Neural progenitor cell (in vitro differentiated cells): Measurements from ENCODE around the gene SERTM1. TPM values are rescaled to one million over a fixed set of nuclear protein-coding genes. Genes with fewer than 3 reads are reported as not detected.

Experiments used
- DNase-seq: peaks from one replicate; pipeline ENCODE4 v3.0.0-alpha.2; 2016; ENCODE audit warnings: low spot score
- H2AFZ ChIP-seq: fragments of 200-600 bp; sonication (generic); replicated peaks from 2 replicates; pipeline ENCODE4 v1.6.1; 2016; ENCODE audit warnings: antibody characterized with exemption
- H3F3A ChIP-seq: fragments of 200-600 bp; sonication (generic); 2 replicates; pipeline ENCODE4 v1.6.1; 2016; ENCODE audit warnings: antibody characterized with exemption, low read depth
- H3K27ac ChIP-seq: fragments of 200-600 bp; sonication (generic); 2 replicates; pipeline ENCODE4 v1.5.1; 2016; ENCODE audit warnings: mild to moderate bottlenecking
- H3K27me3 ChIP-seq: fragments of 200-600 bp; sonication (generic); 2 replicates; pipeline ENCODE4 v1.6.1; 2016; ENCODE audit warnings: mild to moderate bottlenecking, moderate library complexity
- H3K36me3 ChIP-seq: fragments of 200-600 bp; sonication (generic); 2 replicates; pipeline ENCODE4 v1.5.1; 2016
- H3K4me1 ChIP-seq: fragments of 200-600 bp; sonication (generic); 2 replicates; pipeline ENCODE4 v1.6.1; 2016; ENCODE audit warnings: mixed run types
- H3K4me2 ChIP-seq: fragments of 200-600 bp; sonication (generic); 2 replicates; pipeline ENCODE4 v1.6.1; 2016
- H3K4me3 ChIP-seq: fragments of 200-600 bp; sonication (generic); 2 replicates; pipeline ENCODE4 v1.5.1; 2016
- H3K79me2 ChIP-seq: fragments of 200-600 bp; sonication (generic); 2 replicates; pipeline ENCODE4 v1.6.1; 2016; ENCODE audit warnings: low read depth
- H3K9ac ChIP-seq: fragments of 200-600 bp; sonication (generic); 2 replicates; pipeline ENCODE4 v1.6.1; 2016
- H3K9me3 ChIP-seq: fragments of 200-600 bp; sonication (generic); 2 replicates; pipeline ENCODE4 v1.5.1; 2016; ENCODE audit warnings: low read depth
- H4K20me1 ChIP-seq: fragments of 200-600 bp; sonication (generic); 2 replicates; pipeline ENCODE4 v1.6.1; 2016; ENCODE audit warnings: low read depth
- H3K27ac Mint-ChIP-seq: 3 replicates; pipeline ENCODE4 v1.8.0; 2021; ENCODE audit warnings: mixed read lengths
- H3K27me3 Mint-ChIP-seq: 2 replicates; pipeline ENCODE4 v1.8.0; 2022; ENCODE audit warnings: low read depth, mild to moderate bottlenecking, inconsistent platforms, moderate library complexity, mixed read lengths; ENCODE audit not compliant: insufficient read depth
- H3K36me3 Mint-ChIP-seq: 3 replicates; pipeline ENCODE4 v1.8.0; 2021; ENCODE audit warnings: mixed read lengths
- H3K4me1 Mint-ChIP-seq: 3 replicates; pipeline ENCODE4 v1.8.0; 2021; ENCODE audit warnings: mixed read lengths
- H3K4me3 Mint-ChIP-seq: 3 replicates; pipeline ENCODE4 v1.8.0; 2021; ENCODE audit warnings: mild to moderate bottlenecking, moderate library complexity, mixed read lengths
- H3K9me3 Mint-ChIP-seq: 3 replicates; pipeline ENCODE4 v1.8.0; 2020; ENCODE audit warnings: mixed read lengths
- EZH2 ChIP-seq: fragments of 200-600 bp; sonication (generic); IDR thresholded peaks from 2 replicates; pipeline ENCODE4 v1.6.1; 2017; ENCODE audit warnings: antibody characterized with exemption, mild to moderate bottlenecking, moderate library complexity
- EZH2phosphoT487 ChIP-seq: fragments of 200-600 bp; sonication (generic); IDR thresholded peaks from 2 replicates; pipeline ENCODE4 v1.6.1; 2017; ENCODE audit warnings: antibody characterized with exemption
- total RNA-seq: library from RNA; depleted of rRNA; stranded (reverse); fragments of >200 nt; gene quantifications from 2 replicates; pipeline ENCODE4 v1.2.3, GENCODE V29; 2015; ENCODE audit warnings: low replicate concordance
- TF ChIP-seq, protein P1 (sequence below): fragments of 200-600 bp; sonication (generic); IDR thresholded peaks from 2 replicates; pipeline ENCODE4 v1.5.1; 2017; ENCODE audit warnings: antibody characterized with exemption, mild to moderate bottlenecking

The SERTM1 gene
- total RNA-seq, 1 donor from 2014 or later = not detected

DNA sequence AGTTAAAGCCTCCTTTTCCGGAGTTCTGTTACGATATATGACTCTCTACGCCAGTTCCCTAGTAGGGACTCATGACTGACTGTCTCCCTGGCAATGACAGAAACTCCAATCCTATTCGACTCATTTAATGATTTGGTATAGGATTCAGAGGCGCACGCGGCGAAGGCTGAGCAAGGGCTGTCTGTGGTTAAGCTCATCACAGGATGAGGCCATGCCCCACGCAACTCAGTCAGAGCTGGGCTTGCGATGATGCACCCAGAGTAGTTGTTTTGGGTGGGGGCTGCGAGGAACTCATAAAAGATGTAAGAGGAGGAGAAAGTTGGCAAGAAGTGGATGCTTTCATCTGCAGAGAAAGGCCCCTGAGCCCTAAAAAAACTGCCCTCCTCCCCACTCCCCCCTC lies 468 bp upstream of the SERTM1 start:
- Mint-ChIP-seq H3K27ac (no peak overlapping the region), H3K27me3 (peaks cover 30% of the 10 kb centered on the region), H3K4me1 (peaks cover 11% of the 10 kb centered on the region), H3K4me3 (peak overlapping the region; percentile 88), H3K9me3 (no peaks in the 10 kb centered on the region), H3K36me3 (peaks cover 1% of the 10 kb centered on the region)
- H3K36me3 ChIP-seq = no peaks in the 10 kb centered on the region
- H3K4me2 ChIP-seq = peak overlapping the region; percentile 93
- peak overlapping the region; percentile 80 for H2AFZ ChIP-seq
- H3K79me2 ChIP-seq = no peaks in the 10 kb centered on the region
- H3K4me1 ChIP-seq = peaks cover 10% of the 10 kb centered on the region
- peaks cover 7% of the 10 kb centered on the region for H3F3A ChIP-seq
- H3K9ac ChIP-seq = no peak overlapping the region
- DNase-seq = no peak
- H3K27ac ChIP-seq = no peak overlapping the region
- peaks cover 73% of the 10 kb centered on the region for H3K27me3 ChIP-seq
- peak overlapping the region; percentile 64 for H3K4me3 ChIP-seq
- peaks cover 11% of the 10 kb centered on the region for H4K20me1 ChIP-seq
- TF ChIP-seq EZH2phosphoT487 = no peak
- TF ChIP-seq EZH2 = no peak
- TF ChIP-seq, protein P1, sequence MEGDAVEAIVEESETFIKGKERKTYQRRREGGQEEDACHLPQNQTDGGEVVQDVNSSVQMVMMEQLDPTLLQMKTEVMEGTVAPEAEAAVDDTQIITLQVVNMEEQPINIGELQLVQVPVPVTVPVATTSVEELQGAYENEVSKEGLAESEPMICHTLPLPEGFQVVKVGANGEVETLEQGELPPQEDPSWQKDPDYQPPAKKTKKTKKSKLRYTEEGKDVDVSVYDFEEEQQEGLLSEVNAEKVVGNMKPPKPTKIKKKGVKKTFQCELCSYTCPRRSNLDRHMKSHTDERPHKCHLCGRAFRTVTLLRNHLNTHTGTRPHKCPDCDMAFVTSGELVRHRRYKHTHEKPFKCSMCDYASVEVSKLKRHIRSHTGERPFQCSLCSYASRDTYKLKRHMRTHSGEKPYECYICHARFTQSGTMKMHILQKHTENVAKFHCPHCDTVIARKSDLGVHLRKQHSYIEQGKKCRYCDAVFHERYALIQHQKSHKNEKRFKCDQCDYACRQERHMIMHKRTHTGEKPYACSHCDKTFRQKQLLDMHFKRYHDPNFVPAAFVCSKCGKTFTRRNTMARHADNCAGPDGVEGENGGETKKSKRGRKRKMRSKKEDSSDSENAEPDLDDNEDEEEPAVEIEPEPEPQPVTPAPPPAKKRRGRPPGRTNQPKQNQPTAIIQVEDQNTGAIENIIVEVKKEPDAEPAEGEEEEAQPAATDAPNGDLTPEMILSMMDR = no peak
- H3K9me3 ChIP-seq = no peaks in the 10 kb centered on the region

DNA sequence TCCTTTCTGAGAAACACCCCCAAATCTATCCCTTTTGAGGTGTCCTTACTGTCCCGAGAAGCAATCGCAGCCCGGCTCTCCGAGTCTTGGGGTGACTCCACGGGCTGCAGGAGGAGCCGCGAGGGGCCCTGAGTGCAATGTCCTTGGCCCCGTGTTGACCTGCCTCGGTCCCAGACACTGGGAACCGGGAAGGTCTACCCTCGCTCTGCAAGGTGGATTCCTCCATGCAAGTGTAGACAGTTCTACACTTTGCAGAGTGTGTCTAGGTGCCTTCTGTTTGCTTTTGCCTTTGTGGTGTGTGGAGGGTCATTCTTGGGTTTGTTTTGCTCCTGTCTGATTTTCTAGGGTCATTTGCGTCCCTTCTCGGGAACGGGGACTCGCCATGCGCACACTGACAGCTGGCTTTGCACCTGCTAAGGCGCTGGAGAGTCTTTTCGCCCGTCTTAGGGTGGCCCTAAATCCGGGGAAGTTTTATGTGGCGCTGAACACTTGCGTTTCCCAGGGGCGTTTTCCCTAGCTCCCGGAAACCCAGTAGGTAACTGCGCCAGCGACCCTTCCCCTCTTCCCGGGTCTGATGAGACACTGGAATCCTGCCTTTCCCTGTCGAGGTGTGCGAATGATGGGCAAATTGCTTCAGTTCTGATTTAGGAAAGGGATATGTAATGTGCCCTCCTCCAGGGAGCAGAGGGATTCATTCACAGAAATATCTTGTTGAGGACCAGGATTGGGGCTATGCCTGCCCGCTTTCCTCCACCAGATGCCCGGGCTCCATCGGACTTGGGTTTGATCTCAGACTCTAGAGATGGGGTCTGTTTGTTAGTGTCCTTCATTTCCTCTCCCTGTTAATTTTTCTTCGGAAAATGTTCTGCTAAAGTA lies 755 bp downstream of the SERTM1 start:
- H3K4me2 ChIP-seq = peak overlapping the region; percentile 93
- Mint-ChIP-seq H3K36me3 (peaks cover 1% of the 10 kb centered on the region), H3K27ac (no peak overlapping the region), H3K4me3 (peak overlapping the region; percentile 86), H3K9me3 (no peaks in the 10 kb centered on the region), H3K27me3 (peaks cover 30% of the 10 kb centered on the region), H3K4me1 (peaks cover 11% of the 10 kb centered on the region)
- peak overlapping the region; percentile 80 for H2AFZ ChIP-seq
- H3K9ac ChIP-seq = no peak overlapping the region
- peaks cover 10% of the 10 kb centered on the region for H3K4me1 ChIP-seq
- no peaks in the 10 kb centered on the region for H3K36me3 ChIP-seq
- no peaks in the 10 kb centered on the region for H3K79me2 ChIP-seq
- peaks cover 11% of the 10 kb centered on the region for H4K20me1 ChIP-seq
- H3K27ac ChIP-seq = no peak overlapping the region
- H3K4me3 ChIP-seq = peak overlapping the region; percentile 64
- H3K27me3 ChIP-seq = peaks cover 73% of the 10 kb centered on the region
- peak; percentile 62 for TF ChIP-seq EZH2
- TF ChIP-seq EZH2phosphoT487 = peak; percentile 17
- TF ChIP-seq, protein P1 = no peak
- no peaks in the 10 kb centered on the region for H3K9me3 ChIP-seq
- H3F3A ChIP-seq = peaks cover 7% of the 10 kb centered on the region
- DNase-seq = peak; percentile 50

DNA sequence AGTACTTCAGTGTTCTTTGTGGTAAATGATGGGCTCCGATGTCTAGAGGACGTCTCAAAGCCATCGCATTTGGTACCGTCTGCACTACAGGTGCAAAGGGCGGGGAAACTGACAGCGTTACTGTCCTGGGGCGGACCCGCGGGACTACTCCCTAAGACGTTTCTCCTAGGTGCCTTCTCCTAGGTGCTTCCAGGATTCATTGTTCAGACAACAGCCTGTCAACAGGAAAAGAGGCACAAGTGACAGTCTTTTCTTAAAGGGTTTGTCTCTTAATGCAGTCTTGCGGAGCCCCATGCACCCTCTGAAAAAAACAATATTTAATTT lies 1.4 kb downstream of the SERTM1 start:
- no peak overlapping the region for H3K9ac ChIP-seq
- no peak overlapping the region for H3K27ac ChIP-seq
- H3K27me3 Mint-ChIP-seq = peaks cover 30% of the 10 kb centered on the region
- H3K79me2 ChIP-seq = no peaks in the 10 kb centered on the region
- no peak overlapping the region for H2AFZ ChIP-seq
- peaks cover 1% of the 10 kb centered on the region for H3K36me3 Mint-ChIP-seq
- peak overlapping the region; percentile 86 for H3K4me3 Mint-ChIP-seq
- peaks cover 7% of the 10 kb centered on the region for H3F3A ChIP-seq
- no peak for TF ChIP-seq EZH2
- no peaks in the 10 kb centered on the region for H3K9me3 Mint-ChIP-seq
- no peaks in the 10 kb centered on the region for H3K9me3 ChIP-seq
- H3K27ac Mint-ChIP-seq = no peak overlapping the region
- H3K36me3 ChIP-seq = no peaks in the 10 kb centered on the region
- H3K4me2 ChIP-seq = peak overlapping the region; percentile 93
- H3K4me1 ChIP-seq = peaks cover 10% of the 10 kb centered on the region
- H3K4me3 ChIP-seq = peak overlapping the region; percentile 64
- peaks cover 11% of the 10 kb centered on the region for H4K20me1 ChIP-seq
- peaks cover 11% of the 10 kb centered on the region for H3K4me1 Mint-ChIP-seq
- peaks cover 73% of the 10 kb centered on the region for H3K27me3 ChIP-seq
- peak; percentile 20 for DNase-seq

GRCh38 chr13:36680913-36681312 lies 7.1 kb downstream of the SERTM1 start:
- Histone ChIP-seq H3K9ac (no peak overlapping the region), H3K4me3 (no peak overlapping the region), H3K36me3 (no peaks in the 10 kb centered on the region), H3K27ac (no peak overlapping the region), H3F3A (no peaks in the 10 kb centered on the region), H3K27me3 (peaks cover 23% of the 10 kb centered on the region), H3K79me2 (no peaks in the 10 kb centered on the region), H3K4me1 (no peaks in the 10 kb centered on the region), H2AFZ (no peak overlapping the region), H3K9me3 (no peaks in the 10 kb centered on the region), H4K20me1 (no peaks in the 10 kb centered on the region), H3K4me2 (no peak overlapping the region)
- H3K4me3 Mint-ChIP-seq = no peak overlapping the region
- peaks cover 3% of the 10 kb centered on the region for H3K27me3 Mint-ChIP-seq
- TF ChIP-seq EZH2phosphoT487 = no peak
- TF ChIP-seq EZH2 = no peak
- TF ChIP-seq, protein P1 = no peak
- H3K27ac Mint-ChIP-seq = no peak overlapping the region
- no peak for DNase-seq
- no peaks in the 10 kb centered on the region for H3K9me3 Mint-ChIP-seq
- peaks cover 3% of the 10 kb centered on the region for H3K4me1 Mint-ChIP-seq
- no peaks in the 10 kb centered on the region for H3K36me3 Mint-ChIP-seq
